ENCODE results near the gene MAP3K5. TPM values are rescaled to one million over a fixed set of nuclear protein-coding genes. Genes with fewer than 3 reads are reported as not detected.
"Not testable (repeated sequence)": the region's sequence is repeated elsewhere in the genome, so short reads cannot be mapped to it uniquely, and the experiment has no call there.

Gene MAP3K5
- total RNA-seq, 1 experiment from 2014 or later: 15.8 TPM

DNA sequence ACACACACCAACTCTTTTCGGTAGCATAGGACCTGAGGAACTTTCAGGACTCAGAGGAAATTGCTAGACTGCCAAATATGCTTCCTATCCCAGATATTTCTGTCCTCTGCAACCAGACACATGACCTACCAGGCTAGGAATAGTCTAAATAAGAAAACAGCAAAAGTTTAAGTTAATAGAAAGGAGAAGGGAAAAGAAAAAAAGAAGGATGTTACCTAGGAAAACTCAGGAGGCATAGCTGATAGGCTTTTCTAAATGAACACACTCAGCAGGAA is 74.6 kb downstream of the MAP3K5 start:
- DNase-seq: no peak
- intact Hi-C loops (cut with micrococcal nuclease; ENCODE audit: unreplicated experiment): no loop called here
- no TSS peak for BruUV-seq (replicated peaks)
- TF ChIP-seq, protein P1, sequence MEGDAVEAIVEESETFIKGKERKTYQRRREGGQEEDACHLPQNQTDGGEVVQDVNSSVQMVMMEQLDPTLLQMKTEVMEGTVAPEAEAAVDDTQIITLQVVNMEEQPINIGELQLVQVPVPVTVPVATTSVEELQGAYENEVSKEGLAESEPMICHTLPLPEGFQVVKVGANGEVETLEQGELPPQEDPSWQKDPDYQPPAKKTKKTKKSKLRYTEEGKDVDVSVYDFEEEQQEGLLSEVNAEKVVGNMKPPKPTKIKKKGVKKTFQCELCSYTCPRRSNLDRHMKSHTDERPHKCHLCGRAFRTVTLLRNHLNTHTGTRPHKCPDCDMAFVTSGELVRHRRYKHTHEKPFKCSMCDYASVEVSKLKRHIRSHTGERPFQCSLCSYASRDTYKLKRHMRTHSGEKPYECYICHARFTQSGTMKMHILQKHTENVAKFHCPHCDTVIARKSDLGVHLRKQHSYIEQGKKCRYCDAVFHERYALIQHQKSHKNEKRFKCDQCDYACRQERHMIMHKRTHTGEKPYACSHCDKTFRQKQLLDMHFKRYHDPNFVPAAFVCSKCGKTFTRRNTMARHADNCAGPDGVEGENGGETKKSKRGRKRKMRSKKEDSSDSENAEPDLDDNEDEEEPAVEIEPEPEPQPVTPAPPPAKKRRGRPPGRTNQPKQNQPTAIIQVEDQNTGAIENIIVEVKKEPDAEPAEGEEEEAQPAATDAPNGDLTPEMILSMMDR (IDR thresholded peaks at IDR 0.05; ENCODE audit: unreplicated experiment): no peak
- Mint-ChIP-seq H3K36me3 (ENCODE audit: insufficient read depth, unreplicated experiment) (no peaks in the 10 kb centered on the region), H3K9me3 (ENCODE audit: low read depth, unreplicated experiment) (no peaks in the 10 kb centered on the region), H3K27me3 (ENCODE audit: unreplicated experiment) (no peaks in the 10 kb centered on the region), H3K4me1 (ENCODE audit: low read depth, unreplicated experiment) (peaks cover 7% of the 10 kb centered on the region), H3K4me3 (ENCODE audit: low read depth, unreplicated experiment) (no peak overlapping the region), H3K27ac (ENCODE audit: unreplicated experiment) (no peak overlapping the region)
- CTCF ChIA-PET: no interaction called here

DNA sequence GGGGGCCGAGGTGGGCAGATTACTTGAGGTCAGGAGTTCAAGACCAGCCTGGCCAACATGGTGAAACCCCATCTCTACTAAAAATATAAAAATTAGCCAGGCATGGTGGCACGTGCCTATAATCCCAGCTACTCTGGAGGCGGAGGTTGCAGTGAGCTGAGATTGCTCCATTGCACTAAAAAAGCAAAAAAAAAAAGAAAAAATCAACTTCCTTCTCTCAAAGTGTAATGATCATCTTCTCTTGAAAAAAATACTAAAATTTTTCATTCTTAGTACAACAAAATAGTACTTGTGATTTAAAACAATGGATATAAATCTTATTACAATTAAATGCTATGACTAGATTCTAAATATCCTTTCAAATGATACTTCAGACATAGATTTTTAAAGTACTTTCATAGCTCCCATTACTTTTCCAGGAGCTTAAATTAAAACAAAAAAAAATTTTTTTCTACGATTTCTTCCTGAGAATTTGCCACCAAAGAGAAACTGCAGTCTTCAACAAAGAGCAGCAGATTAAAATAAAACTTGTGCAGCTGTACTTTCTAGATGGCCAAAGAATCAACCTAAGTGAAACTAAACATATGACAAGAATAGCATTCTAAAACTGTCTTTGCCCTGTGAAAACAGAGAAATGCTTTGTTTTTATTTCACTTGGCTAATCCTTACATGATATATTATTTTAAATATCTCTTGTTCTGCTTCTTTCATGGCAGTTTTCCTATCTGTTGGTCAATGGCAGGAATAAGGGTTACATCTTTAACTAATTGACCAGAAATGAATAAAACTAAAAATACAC is 75.2 kb downstream of the MAP3K5 start:
- Mint-ChIP-seq H3K27me3 (ENCODE audit: unreplicated experiment) (no peaks in the 10 kb centered on the region), H3K36me3 (ENCODE audit: insufficient read depth, unreplicated experiment) (no peaks in the 10 kb centered on the region), H3K9me3 (ENCODE audit: low read depth, unreplicated experiment) (no peaks in the 10 kb centered on the region), H3K4me3 (ENCODE audit: low read depth, unreplicated experiment) (no peak overlapping the region), H3K4me1 (ENCODE audit: low read depth, unreplicated experiment) (peaks cover 7% of the 10 kb centered on the region), H3K27ac (ENCODE audit: unreplicated experiment) (no peak overlapping the region)
- DNase-seq: no peak
- CTCF ChIA-PET: interaction anchor here (0.7 kb wide), 1 partner anchor 1653 kb away, joined by 6 read pairs; no protein-coding TSS in a partner anchor
- TF ChIP-seq, protein P1 (IDR thresholded peaks at IDR 0.05; ENCODE audit: unreplicated experiment): no peak
- intact Hi-C loops (cut with micrococcal nuclease; ENCODE audit: unreplicated experiment): no loop called here
- no TSS peak for BruUV-seq (replicated peaks)

DNA sequence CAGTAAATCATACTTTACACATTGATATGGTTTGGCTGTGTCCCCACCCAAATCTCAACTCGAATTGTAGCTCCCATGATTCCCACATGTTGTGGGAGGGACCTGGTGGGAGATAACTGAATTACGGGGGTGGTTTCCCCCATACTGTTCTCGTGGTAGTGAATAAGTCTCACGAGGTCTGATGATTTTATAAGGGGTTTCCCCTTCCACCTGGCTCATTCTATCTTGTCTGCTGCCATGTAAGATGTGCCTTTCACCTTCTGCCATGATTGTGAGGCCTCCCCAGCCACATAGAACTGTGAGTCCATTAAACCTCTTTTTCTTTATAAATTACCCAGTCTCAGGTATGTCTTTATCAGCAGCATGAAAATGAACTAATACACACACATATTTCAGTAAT is 79.6 kb downstream of the MAP3K5 start:
- H3K4me3 Mint-ChIP-seq (ENCODE audit: low read depth, unreplicated experiment); H3K9me3 Mint-ChIP-seq (ENCODE audit: low read depth, unreplicated experiment); CTCF ChIA-PET; DNase-seq; H3K27me3 Mint-ChIP-seq (ENCODE audit: unreplicated experiment); H3K4me1 Mint-ChIP-seq (ENCODE audit: low read depth, unreplicated experiment); BruUV-seq (replicated peaks); H3K27ac Mint-ChIP-seq (ENCODE audit: unreplicated experiment); H3K36me3 Mint-ChIP-seq (ENCODE audit: insufficient read depth, unreplicated experiment); intact Hi-C loops (cut with micrococcal nuclease; ENCODE audit: unreplicated experiment): not testable (repeated sequence)

DNA sequence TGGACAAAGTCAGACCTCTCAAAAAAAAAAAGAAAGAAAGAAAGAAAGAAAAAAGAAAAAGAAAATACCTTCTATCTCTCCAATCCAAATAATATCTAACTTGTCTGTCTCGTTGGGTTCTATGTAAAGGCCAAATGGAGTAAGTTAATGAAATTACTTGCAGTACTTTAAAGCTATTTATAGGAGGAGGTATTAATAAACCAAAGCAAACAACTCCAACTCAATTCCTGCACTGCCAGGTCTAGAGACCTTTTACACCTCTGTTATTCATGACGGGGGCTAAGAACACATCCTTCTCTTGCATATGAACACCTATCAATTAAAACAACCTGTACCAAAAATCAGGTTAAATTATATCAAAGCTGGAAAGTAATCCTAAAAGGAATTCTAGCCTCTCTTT is 80.6 kb downstream of the MAP3K5 start:
- Mint-ChIP-seq H3K9me3 (ENCODE audit: low read depth, unreplicated experiment) (no peaks in the 10 kb centered on the region), H3K4me3 (ENCODE audit: low read depth, unreplicated experiment) (no peak overlapping the region), H3K4me1 (ENCODE audit: low read depth, unreplicated experiment) (no peaks in the 10 kb centered on the region), H3K27ac (ENCODE audit: unreplicated experiment) (no peak overlapping the region), H3K36me3 (ENCODE audit: insufficient read depth, unreplicated experiment) (no peaks in the 10 kb centered on the region), H3K27me3 (ENCODE audit: unreplicated experiment) (no peaks in the 10 kb centered on the region)
- TF ChIP-seq, protein P1 (IDR thresholded peaks at IDR 0.05; ENCODE audit: unreplicated experiment): no peak
- BruUV-seq (replicated peaks): no TSS peak
- CTCF ChIA-PET: interaction anchor here (0.9 kb wide), 1 partner anchor 81 kb away, joined by 3 read pairs; the partner anchor contains the start of gene MAP3K5
- intact Hi-C loops (cut with micrococcal nuclease; ENCODE audit: unreplicated experiment): no loop called here
- DNase-seq: no peak

DNA sequence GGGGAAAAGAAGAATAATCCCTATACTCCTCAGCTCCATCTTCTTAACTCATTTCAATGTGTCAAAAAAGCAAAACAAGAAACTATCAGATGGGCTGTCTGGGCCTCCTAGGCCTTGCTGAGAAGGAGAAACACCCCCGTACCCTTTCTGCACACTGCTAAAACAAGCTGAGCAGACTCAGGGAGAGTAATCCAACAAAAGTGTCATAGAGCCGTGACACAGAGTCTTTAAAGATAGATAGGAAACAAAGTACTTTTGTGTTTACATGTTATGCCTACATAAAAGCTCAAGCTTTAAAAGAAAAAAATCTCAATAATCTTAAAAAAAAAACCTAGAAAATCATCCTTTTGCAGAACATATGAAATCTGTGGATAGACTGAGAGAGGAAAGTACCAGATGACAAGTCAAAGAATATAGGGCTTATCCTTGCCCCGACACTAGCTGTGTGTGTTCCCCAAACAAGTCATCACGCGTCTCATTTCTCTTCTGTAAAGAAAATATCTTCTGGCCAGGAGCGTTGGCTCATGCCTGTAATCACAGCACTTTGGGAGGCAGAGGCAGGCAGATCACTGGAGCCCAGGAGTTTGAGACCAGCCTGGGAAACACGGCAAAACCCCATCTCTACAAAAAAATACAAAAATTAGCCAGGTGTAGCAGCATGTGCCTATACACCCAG is 81.3 kb downstream of the MAP3K5 start:
- no peaks in the 10 kb centered on the region for H3K36me3 Mint-ChIP-seq (ENCODE audit: insufficient read depth, unreplicated experiment)
- no peak overlapping the region for H3K4me3 Mint-ChIP-seq (ENCODE audit: low read depth, unreplicated experiment)
- H3K4me1 Mint-ChIP-seq (ENCODE audit: low read depth, unreplicated experiment): no peaks in the 10 kb centered on the region
- CTCF ChIA-PET: no interaction called here
- H3K9me3 Mint-ChIP-seq (ENCODE audit: low read depth, unreplicated experiment): no peaks in the 10 kb centered on the region
- H3K27me3 Mint-ChIP-seq (ENCODE audit: unreplicated experiment): no peaks in the 10 kb centered on the region
- no TSS peak for BruUV-seq (replicated peaks)
- DNase-seq: no peak
- intact Hi-C loops (cut with micrococcal nuclease; ENCODE audit: unreplicated experiment): no loop called here
- H3K27ac Mint-ChIP-seq (ENCODE audit: unreplicated experiment): no peak overlapping the region
- TF ChIP-seq, protein P1 (IDR thresholded peaks at IDR 0.05; ENCODE audit: unreplicated experiment): no peak
